IPS-18a (cell line): ENCODE measurements around the gene METTL21C.

Source experiments
- H3K27ac ChIP-seq: one replicate; pipeline ENCODE4 v1.5.1; 2013; ENCODE audit warnings: low read length
- H3K27me3 ChIP-seq: one replicate; pipeline ENCODE4 v1.6.1; 2013; ENCODE audit warnings: mild to moderate bottlenecking, low read length; ENCODE audit not compliant: control insufficient read depth, insufficient read depth
- H3K36me3 ChIP-seq: one replicate; pipeline ENCODE4 v1.6.1; 2013; ENCODE audit warnings: low read depth, low read length; ENCODE audit not compliant: control insufficient read depth
- H3K4me1 ChIP-seq: one replicate; pipeline ENCODE4 v1.6.1; 2013; ENCODE audit warnings: low read depth, low read length; ENCODE audit not compliant: control insufficient read depth
- H3K4me3 ChIP-seq: one replicate; pipeline ENCODE4 v1.5.1; 2013; ENCODE audit warnings: low read length
- H3K9ac ChIP-seq: one replicate; pipeline ENCODE4 v1.6.1; 2013; ENCODE audit warnings: mild to moderate bottlenecking, low read length, moderate library complexity
- H3K9me3 ChIP-seq: one replicate; pipeline ENCODE4 v1.6.1; 2013; ENCODE audit warnings: low read depth, low read length; ENCODE audit not compliant: control insufficient read depth

METTL21C gene

GRCh38 chr13:102708211-102708610, 13.4 kb upstream of the METTL21C start:
- no peaks in the 10 kb centered on the region for H3K4me1 ChIP-seq
- no peak overlapping the region for H3K9ac ChIP-seq
- H3K36me3 ChIP-seq: no peaks in the 10 kb centered on the region
- H3K27ac ChIP-seq: no peak overlapping the region
- H3K27me3 ChIP-seq: no peaks in the 10 kb centered on the region
- H3K4me3 ChIP-seq: no peak overlapping the region
- H3K9me3 ChIP-seq: no peaks in the 10 kb centered on the region

- no peak overlapping the region for H3K4me3 ChIP-seq
- no peak overlapping the region for H3K27ac ChIP-seq
These were observed 12.6 kb upstream of the METTL21C start for GRCh38 chr13:102707467-102707866.

GRCh38 chr13:102704238-102705058, 9.6 kb upstream of the METTL21C start:
- no peaks in the 10 kb centered on the region for H3K4me1 ChIP-seq
- H3K9ac ChIP-seq: no peak overlapping the region
- H3K27ac ChIP-seq: no peak overlapping the region
- no peaks in the 10 kb centered on the region for H3K27me3 ChIP-seq
- no peaks in the 10 kb centered on the region for H3K36me3 ChIP-seq
- no peaks in the 10 kb centered on the region for H3K9me3 ChIP-seq
- H3K4me3 ChIP-seq: no peak overlapping the region

More at GRCh38 chr13:102707467-102707866, 12.6 kb upstream of the METTL21C start:
- Histone ChIP-seq H3K9ac (no peak overlapping the region), H3K9me3 (no peaks in the 10 kb centered on the region), H3K36me3 (no peaks in the 10 kb centered on the region), H3K4me1 (no peaks in the 10 kb centered on the region), H3K27me3 (no peaks in the 10 kb centered on the region)

DNA sequence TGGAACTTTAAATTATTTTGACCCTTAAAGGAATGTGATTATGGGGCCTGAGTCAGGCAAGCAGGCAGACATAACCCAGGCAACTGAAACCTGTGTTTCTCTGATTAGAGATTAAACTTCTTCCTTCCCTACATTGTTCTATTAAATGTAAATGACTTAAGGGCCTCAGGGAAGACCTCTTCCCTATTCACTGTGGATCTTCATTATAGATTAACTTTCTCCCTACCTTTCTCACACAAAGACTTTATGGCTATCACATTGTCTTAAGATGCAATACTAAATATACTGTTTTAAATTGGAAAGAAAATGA, 8.8 kb upstream of the METTL21C start:
- H3K9ac ChIP-seq: no peak overlapping the region
- no peaks in the 10 kb centered on the region for H3K4me1 ChIP-seq
- H3K36me3 ChIP-seq: no peaks in the 10 kb centered on the region
- H3K9me3 ChIP-seq: no peaks in the 10 kb centered on the region
- no peaks in the 10 kb centered on the region for H3K27me3 ChIP-seq
- H3K4me3 ChIP-seq: no peak overlapping the region
- no peak overlapping the region for H3K27ac ChIP-seq

DNA sequence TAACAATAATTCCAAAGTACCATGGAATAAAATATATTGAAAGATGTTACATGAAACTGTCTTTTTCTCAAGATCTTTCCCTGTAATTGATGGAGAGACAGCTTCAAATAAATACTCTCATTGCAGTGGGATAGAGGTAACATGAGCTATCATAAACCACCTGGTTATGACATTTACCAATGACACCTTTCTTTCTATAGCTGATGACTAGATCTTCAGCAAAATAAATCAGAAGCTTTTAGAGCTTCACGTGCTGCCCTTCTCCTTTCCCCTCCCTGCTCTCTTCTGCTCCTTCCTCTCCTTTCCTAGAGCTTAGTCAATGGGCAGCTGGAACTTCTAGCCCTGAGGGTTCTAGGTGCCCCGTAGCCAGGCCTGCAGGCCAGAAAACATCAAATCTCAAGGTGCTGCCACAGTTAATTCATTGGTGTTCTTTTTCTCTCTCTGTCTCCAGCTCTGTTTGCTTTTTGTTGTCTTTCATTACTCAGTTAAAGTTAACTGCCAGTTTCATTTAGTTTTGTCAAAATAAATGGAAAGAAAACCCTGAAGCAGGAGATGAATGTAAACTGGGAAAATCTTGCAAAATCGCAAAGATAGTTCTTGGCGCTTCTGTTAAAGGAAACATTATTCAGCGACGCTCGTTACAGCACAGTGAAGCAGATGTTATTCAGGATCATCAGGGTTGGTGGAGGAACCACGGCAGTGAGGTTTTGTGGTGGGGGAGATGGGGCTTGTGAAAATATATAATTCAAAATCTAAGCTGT, 8.3 kb upstream of the METTL21C start:
- no peaks in the 10 kb centered on the region for H3K27me3 ChIP-seq
- H3K4me3 ChIP-seq: no peak overlapping the region
- H3K4me1 ChIP-seq: no peaks in the 10 kb centered on the region
- no peaks in the 10 kb centered on the region for H3K36me3 ChIP-seq
- no peaks in the 10 kb centered on the region for H3K9me3 ChIP-seq
- no peak overlapping the region for H3K27ac ChIP-seq
- no peak overlapping the region for H3K9ac ChIP-seq

- H3K36me3 ChIP-seq: no peaks in the 10 kb centered on the region
- no peak overlapping the region for H3K4me3 ChIP-seq
- H3K9ac ChIP-seq: no peak overlapping the region
- no peaks in the 10 kb centered on the region for H3K27me3 ChIP-seq
- H3K4me1 ChIP-seq: no peaks in the 10 kb centered on the region
- H3K27ac ChIP-seq: no peak overlapping the region
- H3K9me3 ChIP-seq: no peaks in the 10 kb centered on the region
These were observed 6.5 kb upstream of the METTL21C start for GRCh38 chr13:102701331-102701730.

GRCh38 chr13:102700088-102701031, 5.5 kb upstream of the METTL21C start:
- no peak overlapping the region for H3K9ac ChIP-seq
- no peak overlapping the region for H3K27ac ChIP-seq
- H3K36me3 ChIP-seq: no peaks in the 10 kb centered on the region
- no peak overlapping the region for H3K4me3 ChIP-seq
- no peaks in the 10 kb centered on the region for H3K9me3 ChIP-seq
- no peaks in the 10 kb centered on the region for H3K4me1 ChIP-seq
- H3K27me3 ChIP-seq: no peaks in the 10 kb centered on the region

DNA sequence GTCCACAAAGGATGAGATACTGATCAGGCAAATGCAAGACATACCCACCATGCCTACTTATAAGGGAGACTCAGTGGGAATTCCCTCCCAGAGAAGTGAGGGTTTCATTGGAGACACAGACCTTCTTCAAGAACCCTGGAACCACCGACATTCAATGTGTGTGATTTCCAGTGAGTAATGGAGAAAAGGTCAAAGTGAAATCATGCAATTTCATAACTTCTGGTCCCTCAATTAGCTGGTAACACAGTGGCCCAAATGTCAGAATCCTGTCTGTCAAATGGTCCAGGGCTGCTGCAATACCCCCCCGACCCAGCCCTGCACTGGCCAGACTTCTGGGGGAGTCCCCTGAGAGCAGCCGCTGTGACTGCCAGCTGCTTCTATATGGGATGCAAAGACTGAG, 4.7 kb upstream of the METTL21C start:
- Histone ChIP-seq H3K27ac (no peak overlapping the region), H3K27me3 (no peaks in the 10 kb centered on the region), H3K9ac (no peak overlapping the region)

GRCh38 chr13:102698649-102698980, 3.8 kb upstream of the METTL21C start:
- Histone ChIP-seq H3K36me3 (no peaks in the 10 kb centered on the region), H3K4me3 (no peak overlapping the region), H3K4me1 (no peaks in the 10 kb centered on the region), H3K27me3 (no peaks in the 10 kb centered on the region), H3K27ac (no peak overlapping the region), H3K9me3 (no peaks in the 10 kb centered on the region), H3K9ac (no peak overlapping the region)

More for the DNA sequence above, 4.7 kb upstream of the METTL21C start:
- H3K36me3 ChIP-seq: no peaks in the 10 kb centered on the region
- no peaks in the 10 kb centered on the region for H3K9me3 ChIP-seq
- no peaks in the 10 kb centered on the region for H3K4me1 ChIP-seq
- H3K4me3 ChIP-seq: no peak overlapping the region

GRCh38 chr13:102697929-102698648, 3.2 kb upstream of the METTL21C start:
- no peaks in the 10 kb centered on the region for H3K36me3 ChIP-seq
- H3K4me1 ChIP-seq: no peaks in the 10 kb centered on the region
- H3K9ac ChIP-seq: no peak overlapping the region
- H3K9me3 ChIP-seq: no peaks in the 10 kb centered on the region
- H3K4me3 ChIP-seq: no peak overlapping the region
- no peaks in the 10 kb centered on the region for H3K27me3 ChIP-seq
- no peak overlapping the region for H3K27ac ChIP-seq

- H3K27ac ChIP-seq: no peak overlapping the region
- H3K9me3 ChIP-seq: no peaks in the 10 kb centered on the region
- H3K36me3 ChIP-seq: no peaks in the 10 kb centered on the region
- H3K4me3 ChIP-seq: no peak overlapping the region
- H3K27me3 ChIP-seq: no peaks in the 10 kb centered on the region
- peaks cover 5% of the 10 kb centered on the region for H3K4me1 ChIP-seq
- no peak overlapping the region for H3K9ac ChIP-seq
These were observed 2.4 kb upstream of the METTL21C start for GRCh38 chr13:102697264-102697663.
